GM08714 (cell line): ENCODE results near the gene SLC2A1.
"Not testable (repeated sequence)": the region's sequence is repeated elsewhere in the genome, so short reads cannot be mapped to it uniquely, and the experiment has no call there.

Experiments used
- H3K4me3 ChIP-seq: fragments of 200-500 bp; sonication (Bioruptor generic); 2 replicates; pipeline ENCODE4 v1.5.1; 2014; ENCODE audit warnings: mild to moderate bottlenecking, low read length, inconsistent platforms
- ZNF274 ChIP-seq: IDR thresholded peaks from 2 replicates; pipeline ENCODE4 v1.6.1; 2012; ENCODE audit warnings: mild to moderate bottlenecking, low read depth, low read length

The SLC2A1 gene

DNA sequence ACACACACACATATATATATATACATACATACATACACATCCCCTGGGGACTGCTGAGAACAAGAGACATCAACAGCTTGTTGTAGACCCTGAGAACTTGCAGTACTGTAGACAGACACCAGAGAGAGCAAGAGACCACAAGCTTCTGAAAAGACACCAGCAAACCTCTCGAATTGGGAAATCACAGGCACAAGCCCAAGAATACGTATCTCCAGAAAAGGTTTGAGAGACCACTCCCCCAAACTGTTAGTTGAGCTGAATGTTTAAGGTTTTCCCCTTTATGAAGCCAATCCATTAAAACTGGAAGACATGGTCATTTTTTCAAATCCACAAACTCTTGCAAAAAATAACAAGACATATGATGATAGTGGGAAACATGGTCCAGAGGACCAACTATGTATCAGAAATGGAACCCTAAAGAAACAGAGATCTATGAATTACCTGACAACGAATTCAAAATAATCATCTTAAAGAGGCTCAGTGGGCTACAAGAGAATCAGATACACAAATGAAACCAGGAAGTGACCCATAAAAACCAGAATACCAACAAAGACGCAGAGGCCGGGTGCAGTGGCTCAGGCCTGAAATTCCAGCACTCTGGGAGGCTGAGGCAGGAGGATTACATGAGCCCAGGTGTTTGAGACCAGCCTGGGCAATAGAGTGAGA, 45.1 kb downstream of the SLC2A1 start:
- H3K4me3 ChIP-seq: no peak overlapping the region
- TF ChIP-seq ZNF274: no peak

DNA sequence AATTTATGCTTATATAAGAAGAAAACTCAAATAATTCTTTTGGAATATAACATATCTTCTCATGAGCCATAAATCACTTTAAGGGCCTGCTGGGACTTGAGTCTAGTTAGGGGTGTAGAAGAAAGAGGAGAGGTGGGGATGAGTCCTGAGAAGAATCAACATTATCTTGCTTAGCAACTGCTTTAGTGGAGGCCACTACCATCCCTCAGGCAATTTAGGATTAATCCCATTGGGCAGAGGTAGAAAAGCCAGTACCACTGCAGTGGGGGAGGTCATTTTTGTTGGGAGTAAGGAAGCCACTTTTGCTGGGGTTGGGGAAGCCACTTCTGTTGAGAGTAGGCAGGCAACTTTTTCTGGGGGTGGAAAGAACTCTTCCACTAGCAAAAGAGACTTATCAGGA, 47.7 kb downstream of the SLC2A1 start:
- no peak for TF ChIP-seq ZNF274
- H3K4me3 ChIP-seq: no peak overlapping the region

DNA sequence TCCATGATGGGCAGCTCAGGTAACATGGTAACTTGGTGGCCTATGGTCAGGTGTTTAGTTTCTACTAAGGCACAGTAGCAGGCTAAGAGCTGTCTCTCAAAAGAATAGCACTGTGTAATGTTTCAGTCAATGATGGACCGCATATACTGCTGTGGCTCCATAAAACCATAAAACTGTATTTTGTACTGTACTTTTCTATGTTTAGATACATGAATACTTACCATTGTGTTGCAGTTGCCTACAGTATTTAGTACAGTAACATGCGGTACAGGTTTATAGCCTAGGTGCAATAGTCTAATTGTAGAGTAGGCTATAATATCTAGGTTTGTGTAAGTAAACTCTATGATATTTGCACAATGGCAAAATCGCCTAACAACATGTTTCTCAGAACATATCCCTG, 50.6 kb downstream of the SLC2A1 start:
- no peak for TF ChIP-seq ZNF274
- no peak overlapping the region for H3K4me3 ChIP-seq

DNA sequence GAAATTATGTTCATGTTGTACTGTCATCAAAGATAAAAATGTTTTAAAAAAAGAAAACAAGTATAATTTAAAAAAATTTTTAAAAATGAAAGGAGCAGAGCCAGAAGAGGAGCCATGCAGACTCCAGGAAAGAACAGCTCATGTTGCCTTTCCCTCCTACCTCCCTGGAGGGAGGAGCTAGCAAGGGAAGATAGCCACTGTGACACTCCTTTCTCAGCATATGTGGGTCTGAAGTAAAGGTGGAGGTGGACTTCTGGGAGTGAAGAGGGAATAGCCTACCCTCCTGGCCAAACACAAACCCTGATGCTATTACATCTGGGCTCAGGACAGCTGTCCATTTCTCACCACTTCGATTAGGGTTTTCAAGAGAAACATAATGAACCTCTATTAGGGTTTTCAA, 54.2 kb downstream of the SLC2A1 start:
- no peak for TF ChIP-seq ZNF274
- no peak overlapping the region for H3K4me3 ChIP-seq

DNA sequence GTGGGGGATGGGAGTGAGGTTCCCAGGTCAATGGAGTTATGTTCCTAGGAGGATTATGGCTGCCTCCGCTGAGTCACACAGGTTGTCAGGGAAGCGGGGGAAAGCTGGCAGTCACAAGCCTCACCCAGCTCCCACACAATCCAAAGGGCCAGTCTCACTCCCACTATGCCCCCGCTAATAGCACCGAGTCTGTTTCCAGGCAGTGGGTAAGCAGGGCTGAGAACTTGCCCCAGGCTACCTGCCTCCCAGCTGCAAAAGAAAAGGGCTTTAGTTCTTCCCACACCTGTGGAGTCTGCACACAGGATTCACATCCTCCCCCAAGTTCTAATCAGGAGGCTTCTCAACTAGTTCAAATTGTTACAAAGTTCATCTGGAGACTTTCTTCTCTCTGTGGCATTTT, 58.7 kb downstream of the SLC2A1 start:
- not testable (repeated sequence) for H3K4me3 ChIP-seq

DNA sequence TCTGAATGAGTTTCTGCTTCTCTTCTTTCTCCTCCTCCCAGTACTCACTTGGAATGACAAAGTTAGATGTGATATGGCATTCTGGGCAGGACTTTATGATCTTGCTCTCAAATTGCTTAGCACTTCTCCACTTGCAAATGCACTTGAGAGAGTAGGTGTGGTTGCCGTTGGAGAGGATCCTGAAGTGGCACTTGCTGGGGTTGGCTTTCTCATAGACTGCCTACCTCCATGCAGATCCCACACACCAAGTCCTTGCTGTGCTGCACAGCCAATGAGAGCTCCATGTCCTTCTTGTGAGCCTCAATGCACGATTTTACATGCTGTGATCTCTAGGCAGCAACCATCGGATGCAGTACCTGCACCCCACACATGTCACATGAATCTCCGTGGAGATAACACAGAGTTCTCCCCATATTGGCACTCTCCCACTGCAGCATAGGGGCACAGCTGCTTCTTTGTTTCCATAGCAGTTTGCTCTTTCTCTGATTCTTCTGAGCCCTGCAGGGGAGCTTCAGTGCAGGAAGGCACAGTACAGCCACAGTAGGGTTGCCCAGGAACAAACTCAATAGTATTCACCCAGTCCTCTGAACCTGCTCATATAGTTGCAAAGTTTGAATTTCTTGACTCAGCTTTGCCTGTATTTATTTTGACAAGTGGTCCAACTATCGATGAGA, 67.1 kb downstream of the SLC2A1 start:
- H3K4me3 ChIP-seq: no peak overlapping the region
- no peak for TF ChIP-seq ZNF274

DNA sequence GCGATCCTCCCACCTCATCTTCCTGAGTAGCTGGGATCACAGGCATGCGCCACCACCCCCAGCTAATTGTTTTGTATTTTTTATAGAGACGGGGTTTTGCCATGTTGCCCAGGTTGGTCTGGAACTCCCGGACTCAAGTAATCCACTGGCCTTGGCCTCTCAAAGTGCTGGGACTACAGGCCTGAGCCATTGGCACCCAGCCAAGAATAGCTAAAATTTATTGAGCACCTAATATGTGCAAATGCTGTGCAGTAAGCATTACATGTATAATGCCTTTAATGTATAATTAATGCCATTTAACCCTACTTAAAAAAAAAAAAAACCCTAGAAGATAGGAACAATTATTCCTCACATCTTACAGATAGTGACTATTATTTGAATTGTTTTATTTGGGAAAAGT, 69.4 kb downstream of the SLC2A1 start:
- H3K4me3 ChIP-seq: no peak overlapping the region
- no peak for TF ChIP-seq ZNF274

DNA sequence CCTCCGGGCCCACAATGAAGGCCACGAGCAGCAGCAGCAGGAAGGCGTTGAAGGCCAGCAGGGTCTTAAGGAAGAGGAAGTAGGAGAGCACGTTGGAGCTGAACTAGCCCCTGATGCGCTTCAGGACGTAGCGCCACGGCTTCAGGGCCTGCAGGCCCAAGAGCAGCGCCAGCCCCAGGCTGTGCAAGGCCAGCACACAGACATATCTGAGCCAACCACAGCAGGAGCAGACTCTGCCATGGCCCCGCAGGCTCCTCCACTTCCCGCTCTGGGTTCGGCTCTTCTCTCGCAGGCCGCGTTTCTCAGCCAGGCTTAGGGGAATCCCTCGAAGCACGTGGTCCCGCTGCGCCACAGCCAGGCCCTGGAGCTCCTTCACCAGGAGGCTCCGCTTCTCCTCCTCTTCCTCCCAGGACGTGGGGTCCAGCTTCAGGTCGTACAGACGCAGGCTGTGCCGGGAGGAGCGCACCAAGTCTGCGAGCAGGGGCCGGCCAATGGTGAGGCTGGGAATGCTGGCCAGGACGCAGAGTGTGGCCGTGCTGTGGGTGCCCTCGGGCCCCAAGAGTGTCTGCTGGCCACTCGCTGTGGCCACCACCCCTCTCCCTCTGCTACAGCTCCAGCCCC, 70.5 kb downstream of the SLC2A1 start:
- no peak for TF ChIP-seq ZNF274
- H3K4me3 ChIP-seq: no peak overlapping the region

DNA sequence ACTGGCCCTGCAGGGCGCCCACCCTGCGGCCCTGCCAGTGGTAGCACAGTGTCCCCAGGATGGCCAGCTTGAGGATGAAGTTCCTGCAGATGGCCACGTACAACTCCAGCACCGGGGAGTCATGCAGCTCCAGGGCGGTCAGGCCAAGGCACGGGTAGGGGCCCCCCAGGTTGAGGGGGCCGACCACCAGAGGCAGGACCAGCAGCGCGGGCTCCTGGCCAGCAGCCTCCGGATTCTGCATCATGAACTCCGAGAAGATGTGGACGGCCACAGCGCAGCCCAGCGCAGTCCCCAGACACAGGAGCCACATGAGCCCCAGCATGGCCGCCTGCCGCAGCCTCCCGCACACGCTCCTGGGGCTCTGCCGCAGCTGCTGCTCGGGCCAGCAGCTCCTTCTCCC, 71.3 kb downstream of the SLC2A1 start:
- H3K4me3 ChIP-seq: no peak overlapping the region
- TF ChIP-seq ZNF274: no peak

DNA sequence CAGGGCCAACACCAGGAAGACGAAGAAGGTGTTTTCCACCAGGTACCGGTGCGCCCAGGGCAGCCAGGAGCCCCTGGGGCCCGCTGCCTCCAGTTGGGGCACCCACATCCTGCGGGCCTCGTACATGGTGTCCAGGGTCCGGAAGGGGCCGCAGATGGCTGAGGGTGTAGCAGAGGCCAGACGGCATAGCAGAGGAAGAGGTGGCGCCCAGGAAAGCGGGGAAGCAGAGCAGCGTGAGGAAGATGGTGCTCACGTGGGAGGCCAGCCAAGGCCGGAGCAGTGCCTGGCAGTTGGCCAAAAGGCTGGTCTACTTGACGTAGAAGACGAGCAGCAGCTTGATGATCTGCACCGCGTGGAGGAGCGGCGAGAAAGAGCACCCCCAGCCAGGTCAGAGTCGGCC, 71.9 kb downstream of the SLC2A1 start:
- TF ChIP-seq ZNF274: no peak
- H3K4me3 ChIP-seq: no peak overlapping the region

DNA sequence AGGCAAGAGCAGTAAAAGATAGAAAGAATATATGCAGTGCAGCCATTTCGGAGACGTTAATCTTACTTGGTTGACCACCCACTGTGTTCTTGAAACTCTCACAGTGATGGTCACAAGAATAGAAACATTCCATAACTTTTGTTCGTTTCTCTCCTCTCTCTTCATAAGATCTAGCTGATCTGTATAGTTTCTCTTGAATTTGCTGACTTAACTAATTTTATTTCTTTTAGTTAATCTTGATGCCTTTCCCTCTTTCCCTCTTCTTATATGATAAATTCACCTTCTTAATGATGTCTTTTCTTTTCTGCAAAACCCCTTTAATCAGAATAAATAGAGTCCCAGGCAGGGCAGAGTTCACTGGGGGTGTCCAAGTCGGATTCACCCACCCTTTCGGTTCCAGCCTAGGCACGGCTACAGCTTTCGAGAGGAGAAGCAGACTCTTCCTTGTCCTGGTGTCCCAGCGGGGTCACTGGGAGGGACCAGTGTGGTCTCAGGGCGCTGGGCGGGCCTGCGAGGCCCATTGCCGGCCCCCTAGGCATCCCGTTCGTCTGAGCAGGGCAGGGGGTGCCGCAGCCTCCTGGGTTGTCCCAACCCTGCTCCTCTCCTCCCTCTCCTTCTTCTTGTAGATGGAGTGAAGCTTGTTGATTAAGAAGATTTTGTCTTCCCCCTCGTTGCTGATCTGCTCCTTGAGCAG, 72.5 kb downstream of the SLC2A1 start:
- no peak for TF ChIP-seq ZNF274
- no peak overlapping the region for H3K4me3 ChIP-seq

DNA sequence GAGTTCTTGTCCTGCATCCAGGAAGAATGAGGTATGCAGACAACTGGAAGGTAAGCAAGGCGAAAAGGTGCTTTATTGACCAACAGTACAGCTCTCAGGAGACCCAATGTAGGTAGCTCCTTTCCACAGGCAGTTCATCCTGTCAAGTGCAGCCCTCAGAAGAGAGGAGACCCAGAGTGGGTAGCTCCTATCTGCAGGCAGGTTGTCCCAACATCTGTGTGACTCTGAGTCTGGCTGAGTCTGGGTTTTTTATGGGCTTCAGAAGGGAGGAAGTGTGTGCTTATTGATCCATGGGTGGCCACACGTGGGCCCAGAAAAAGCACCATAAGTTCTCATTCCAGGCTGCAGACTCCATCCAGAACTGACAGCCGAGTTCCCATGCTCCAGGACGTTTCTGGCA, 78.3 kb downstream of the SLC2A1 start:
- H3K4me3 ChIP-seq: no peak overlapping the region
- TF ChIP-seq ZNF274: no peak

DNA sequence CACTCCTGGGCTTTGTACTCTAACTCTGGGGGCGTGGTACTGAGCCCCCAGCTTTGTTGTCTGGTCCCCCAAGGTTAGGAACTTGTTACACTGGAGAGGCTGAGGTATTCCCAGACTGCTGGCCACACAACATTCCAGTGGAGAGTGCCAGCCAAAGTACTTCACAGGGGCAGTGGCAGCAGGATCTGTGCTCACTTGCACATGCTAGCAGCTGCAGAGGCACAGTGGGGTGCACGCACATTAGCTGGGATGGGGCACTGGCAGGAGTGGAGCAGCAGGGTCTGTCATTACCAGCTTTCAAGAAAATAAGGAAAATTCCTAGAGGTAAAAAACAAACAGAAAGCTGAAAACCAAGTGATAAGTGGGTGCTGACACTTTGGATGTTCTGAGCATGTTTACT, 81.3 kb downstream of the SLC2A1 start:
- TF ChIP-seq ZNF274: no peak

DNA sequence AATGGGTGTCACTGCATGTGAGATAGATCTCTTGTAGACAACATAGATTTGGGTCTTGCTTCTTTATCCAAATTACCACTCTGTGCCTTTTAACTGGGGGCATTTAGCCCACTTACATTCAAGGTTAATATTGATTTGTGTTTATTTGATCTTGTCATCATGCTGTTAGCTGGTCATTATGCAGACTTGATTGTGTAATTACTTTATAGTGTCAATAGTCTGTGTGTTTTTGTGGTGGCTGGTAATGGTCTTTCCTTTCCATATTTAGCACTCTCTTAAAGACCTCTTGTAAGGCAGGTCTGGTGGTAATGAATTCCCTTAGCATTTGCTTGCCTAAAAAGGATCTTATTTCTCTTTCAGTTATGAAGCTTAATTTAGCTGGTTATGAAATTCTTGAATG, 82.7 kb downstream of the SLC2A1 start:
- no peak overlapping the region for H3K4me3 ChIP-seq
- TF ChIP-seq ZNF274: no peak

More for the DNA sequence above, 81.3 kb downstream of the SLC2A1 start:
- no peak overlapping the region for H3K4me3 ChIP-seq
